Ovary (tissue), 9 donors: ENCODE measurements around the gene GGTA1. TPM values are rescaled to one million over a fixed set of nuclear protein-coding genes. Genes with fewer than 3 reads are reported as not detected.
"Not testable (repeated sequence)": the region's sequence is repeated elsewhere in the genome, so short reads cannot be mapped to it uniquely, and the experiment has no call there.

Source experiments
- DNase-seq, 5 donors: peaks; one replicate each; pipeline ENCODE4 v3.0.0-alpha.2; 2019 to 2020
- H3K27ac ChIP-seq, 2 donors: fragments of 200-600 bp; one replicate each; pipeline versions ENCODE4 v1.5.1 to v1.8.0; 2019 to 2022
- H3K27me3 ChIP-seq: fragments of 200-600 bp; one replicate; pipeline ENCODE4 v1.8.0; 2022
- H3K36me3 ChIP-seq: fragments of 200-600 bp; sonication (generic); one replicate; pipeline ENCODE4 v1.5.1; 2019
- H3K4me1 ChIP-seq: one replicate; pipeline ENCODE4 v1.8.1; 2013; ENCODE audit warnings: mild to moderate bottlenecking, moderate library complexity; ENCODE audit not compliant: insufficient read depth
- H3K4me3 ChIP-seq: fragments of 200-600 bp; sonication (generic); one replicate; pipeline ENCODE4 v1.5.1; 2017
- H3K9me3 ChIP-seq, 2 donors: fragments of 200-600 bp in 1 of 2; sonication (generic) in 1 of 2; one replicate each; pipeline versions ENCODE4 v1.5.1 to v1.8.1; 2013 to 2019; ENCODE audit warnings: mild to moderate bottlenecking in 1 of 2, moderate library complexity in 1 of 2
- EP300 ChIP-seq: sonication (generic); formaldehyde crosslinking; IDR thresholded peaks from one replicate; pipeline ENCODE4 v1.6.1; 2017; ENCODE audit warnings: antibody characterized with exemption
- POLR2A ChIP-seq: fragments of 450-650 bp; IDR thresholded peaks from one replicate; pipeline ENCODE4 v1.6.1; 2017; ENCODE audit warnings: antibody characterized with exemption, mild to moderate bottlenecking, moderate library complexity
- WGBS, 3 donors: extraction: QIAGEN DNeasy Blood & Tissue Kit in 1 of 3; methylation state at CpG; one replicate each; pipeline versions ENCODE4 v1.1.5 to v1.1.7; 2013 to 2017; 5-methylcytosine and 5-hydroxymethylcytosine counted together
- intact Hi-C, 4 donors: fragments of 100-400 bp; cut with DNase I; formaldehyde crosslinking; loops; one replicate each; pipeline versions ENCODE4 v1.11.0 to v1.15.1; 2022 to 2023
- polyA plus RNA-seq, 2 donors: library from polyadenylated mRNA; stranded (reverse); fragments of 200-250 nt in 1 of 2; fragments of 350-450 nt in 1 of 2; fragmentation: Illumina TruSeq in 1 of 2; extraction: RNeasy Lipid Tissue Mini Kit (QIAGEN cat#74804) in 1 of 2; gene quantifications; one replicate each; pipeline ENCODE4 v1.2.3, GENCODE V29; 2013 to 2014
- total RNA-seq, 7 donors: library from RNA; depleted of rRNA in 2 of 7; stranded (reverse); fragments of >200 nt in 2 of 7; fragmentation: NEBNext Ultra II Directional in 3 of 7; extraction: Animal tissue kit (Norgen Biotek cat#: 25700) in 3 of 7; gene quantifications; one replicate each; pipeline versions ENCODE4 v1.1.0 to v1.2.4, GENCODE V29; 2016 to 2023
- TF ChIP-seq, protein P1 (sequence below), 3 donors: fragments of 450-650 bp in 2 of 3; fragments of 200-600 bp in 1 of 3; IDR thresholded peaks; one replicate each; pipeline versions ENCODE4 v1.5.1 to v1.8.0; 2016 to 2022; ENCODE audit warnings: antibody characterized with exemption in 3 of 3, mild to moderate bottlenecking in 1 of 3
- donor health status: DM: no; HTN: no; CAD: no; lungs with moderate emphysema.
- donor health status: DM: no; HTN: no; CAD: no.
- donor health status: Bipolar disorder and iron deficiency.
- donor health status: DM: yes; HTN: yes; CAD: no.
- donor health status: DM: no; HTN: no; CAD: no.
- donor health status: DM: yes; HTN: yes; CAD: no.

Gene GGTA1
- total and polyA plus RNA-seq, 9 donors, result 0.38 to 33.1 (median 2.4) TPM

DNA sequence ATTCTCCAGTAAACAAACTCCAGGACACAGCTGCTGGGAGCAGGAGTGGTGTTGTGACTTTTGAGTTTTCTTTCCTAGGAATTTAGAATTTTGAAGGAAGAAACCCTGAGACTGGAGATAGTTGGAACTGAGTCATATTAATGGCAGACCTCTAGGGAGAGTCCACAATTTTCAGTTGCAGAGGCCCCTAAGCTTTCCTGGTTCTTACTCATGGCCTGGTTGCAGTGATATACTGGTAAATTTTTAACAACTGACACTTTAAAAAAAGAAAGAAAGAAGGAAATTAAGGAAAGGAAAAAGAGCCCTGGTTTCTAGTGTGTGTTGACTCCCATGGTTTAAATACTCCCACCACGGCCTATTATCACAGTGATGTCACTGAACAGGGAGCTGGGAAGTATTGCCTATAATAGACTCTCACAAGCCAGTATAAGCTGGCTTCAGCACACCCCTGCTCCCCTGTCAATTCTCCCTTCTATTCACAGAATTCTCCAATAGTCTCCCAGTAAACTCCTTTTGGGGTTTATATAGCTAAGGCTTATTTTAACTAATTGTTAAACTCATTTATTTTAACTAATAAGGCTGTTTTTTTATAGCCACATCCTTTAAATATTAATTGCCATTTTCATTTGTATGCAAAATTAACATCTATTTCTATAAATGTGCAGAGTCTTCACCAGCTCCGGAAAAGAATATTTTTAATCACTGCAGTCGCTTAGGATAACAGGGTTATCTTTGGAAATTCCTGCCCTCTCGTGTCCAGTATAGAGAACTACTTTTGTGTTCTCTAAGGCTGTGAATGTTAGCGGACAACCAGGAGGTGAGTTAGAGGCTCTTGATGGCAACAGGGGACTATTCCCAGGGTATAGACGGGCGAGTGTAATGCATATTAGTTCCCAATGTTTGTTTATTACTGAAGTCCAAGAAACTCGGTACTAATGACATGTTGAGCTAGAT is 59.7 kb downstream of the GGTA1 start:
- peaks cover 2% of the 10 kb centered on the region for H3K4me1 ChIP-seq
- no peaks in the 10 kb centered on the region for H3K36me3 ChIP-seq
- WGBS, 3 donors, result 29 to 46% (median 33%) methylated on average over 8 of the region's 8 CpGs
- intact Hi-C loops, result loop anchor here in 1 of 4 donors (2.0 kb wide), 1 partner anchor 33 kb away; no protein-coding TSS in a partner anchor
- DNase-seq, result no peak
- H3K27me3 ChIP-seq, result no peaks in the 10 kb centered on the region
- H3K4me3 ChIP-seq, result no peak overlapping the region
- no peak overlapping the region for H3K27ac ChIP-seq
- no peaks in the 10 kb centered on the region for H3K9me3 ChIP-seq
- TF ChIP-seq POLR2A, result no peak

DNA sequence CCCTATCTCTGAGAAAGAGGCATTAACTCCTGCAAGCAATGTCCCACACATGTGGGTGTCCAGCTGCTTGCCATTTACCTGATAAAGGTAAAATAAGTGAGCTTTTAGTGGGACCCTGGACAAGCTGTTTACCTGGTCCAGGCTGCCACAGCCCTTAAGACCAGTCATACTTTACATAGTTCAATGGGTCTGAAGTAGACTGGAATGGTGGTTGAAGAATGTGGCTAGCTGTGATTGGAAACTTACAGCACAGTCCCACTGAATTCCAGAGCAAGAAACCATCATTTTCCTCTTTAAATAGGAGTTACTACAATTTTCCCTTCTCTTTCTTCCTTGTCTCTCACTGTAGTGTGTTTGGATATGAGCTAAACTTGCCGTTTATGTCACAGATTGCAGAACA is 60.6 kb downstream of the GGTA1 start:
- no peaks in the 10 kb centered on the region for H3K9me3 ChIP-seq
- no peaks in the 10 kb centered on the region for H3K27me3 ChIP-seq
- no peak overlapping the region for H3K27ac ChIP-seq
- TF ChIP-seq, protein P1, sequence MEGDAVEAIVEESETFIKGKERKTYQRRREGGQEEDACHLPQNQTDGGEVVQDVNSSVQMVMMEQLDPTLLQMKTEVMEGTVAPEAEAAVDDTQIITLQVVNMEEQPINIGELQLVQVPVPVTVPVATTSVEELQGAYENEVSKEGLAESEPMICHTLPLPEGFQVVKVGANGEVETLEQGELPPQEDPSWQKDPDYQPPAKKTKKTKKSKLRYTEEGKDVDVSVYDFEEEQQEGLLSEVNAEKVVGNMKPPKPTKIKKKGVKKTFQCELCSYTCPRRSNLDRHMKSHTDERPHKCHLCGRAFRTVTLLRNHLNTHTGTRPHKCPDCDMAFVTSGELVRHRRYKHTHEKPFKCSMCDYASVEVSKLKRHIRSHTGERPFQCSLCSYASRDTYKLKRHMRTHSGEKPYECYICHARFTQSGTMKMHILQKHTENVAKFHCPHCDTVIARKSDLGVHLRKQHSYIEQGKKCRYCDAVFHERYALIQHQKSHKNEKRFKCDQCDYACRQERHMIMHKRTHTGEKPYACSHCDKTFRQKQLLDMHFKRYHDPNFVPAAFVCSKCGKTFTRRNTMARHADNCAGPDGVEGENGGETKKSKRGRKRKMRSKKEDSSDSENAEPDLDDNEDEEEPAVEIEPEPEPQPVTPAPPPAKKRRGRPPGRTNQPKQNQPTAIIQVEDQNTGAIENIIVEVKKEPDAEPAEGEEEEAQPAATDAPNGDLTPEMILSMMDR (IDR thresholded peaks at IDR 0.05), result no peak
- TF ChIP-seq POLR2A, result no peak
- no peak for TF ChIP-seq EP300
- DNase-seq, result no peak
- 48 to 75% (median 58%) methylated on average over 1 of the region's 1 CpG for WGBS, 3 donors
- no peak overlapping the region for H3K4me3 ChIP-seq
- intact Hi-C loops, result no loop called here
- H3K36me3 ChIP-seq, result no peaks in the 10 kb centered on the region
- peaks cover 2% of the 10 kb centered on the region for H3K4me1 ChIP-seq

DNA sequence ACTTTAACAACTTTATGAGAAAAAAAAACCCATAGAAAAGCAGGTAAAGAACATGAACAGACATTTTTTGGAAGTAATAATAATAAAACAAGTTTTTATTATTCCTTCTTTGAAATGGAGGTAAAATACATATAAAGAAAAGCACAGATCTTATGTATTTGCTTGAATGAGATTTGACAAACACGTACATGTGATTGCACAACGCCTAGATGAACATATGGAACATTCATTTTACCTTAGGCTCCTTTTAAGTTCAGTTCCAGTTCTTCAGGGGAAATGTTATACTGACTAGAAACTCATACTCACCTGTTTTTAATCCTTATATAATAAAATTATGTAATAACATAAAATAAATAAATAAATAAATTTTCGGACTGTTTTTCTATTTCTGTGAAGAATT is 61.8 kb downstream of the GGTA1 start:
- no peaks in the 10 kb centered on the region for H3K9me3 ChIP-seq
- H3K4me3 ChIP-seq, result no peak overlapping the region
- no peaks in the 10 kb centered on the region for H3K27me3 ChIP-seq
- H3K36me3 ChIP-seq, result no peaks in the 10 kb centered on the region
- H3K27ac ChIP-seq, result no peak overlapping the region
- DNase-seq, result no peak
- intact Hi-C loops, result no loop called here
- TF ChIP-seq, protein P1 (IDR thresholded peaks at IDR 0.05), result no peak
- TF ChIP-seq POLR2A (no peak), EP300 (no peak)
- H3K4me1 ChIP-seq, result peaks cover 2% of the 10 kb centered on the region
- WGBS, 3 donors, result 94 to 97% (median 96%) methylated on average over 3 of the region's 3 CpGs

DNA sequence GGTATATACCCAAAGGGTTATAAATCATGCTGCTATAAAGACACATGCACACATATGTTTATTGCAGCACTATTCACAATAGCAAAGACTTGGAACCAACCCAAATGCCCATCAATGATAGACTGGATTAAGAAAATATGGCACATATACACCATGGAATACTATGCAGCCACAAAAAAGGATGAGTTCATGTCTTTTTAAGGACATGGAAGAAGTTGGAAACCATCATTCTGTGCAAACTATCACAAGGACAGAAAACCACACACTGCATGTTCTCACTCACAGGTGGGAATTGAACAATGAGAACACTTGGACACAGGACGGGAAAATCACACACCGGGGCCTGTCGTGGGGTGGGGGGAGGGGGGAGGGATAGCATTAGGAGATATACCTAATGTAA is 62.6 kb downstream of the GGTA1 start:
- intact Hi-C loops, H3K27ac ChIP-seq: not testable (repeated sequence)

DNA sequence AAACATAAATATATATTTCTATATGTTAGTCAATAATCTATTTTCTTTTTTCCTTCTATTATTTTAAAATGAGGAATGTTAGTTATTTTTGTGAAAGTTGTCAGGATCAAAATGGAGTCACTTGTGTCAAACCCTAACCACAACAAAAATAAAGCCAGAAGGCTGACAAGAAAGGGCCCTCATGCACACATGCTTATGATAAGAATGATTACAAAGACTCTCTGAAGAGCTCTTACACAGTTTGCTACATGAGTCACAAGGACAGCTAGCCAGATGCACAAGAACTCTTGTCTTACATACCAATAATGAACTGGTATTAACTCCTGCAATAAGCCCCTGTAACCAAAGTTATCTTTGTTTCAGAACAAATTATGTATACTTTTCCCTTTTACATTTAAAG is 64.7 kb downstream of the GGTA1 start:
- Histone ChIP-seq H3K27ac (no peak overlapping the region), H3K27me3 (no peaks in the 10 kb centered on the region), H3K4me3 (no peak overlapping the region), H3K4me1 (no peaks in the 10 kb centered on the region), H3K36me3 (no peaks in the 10 kb centered on the region), H3K9me3 (no peaks in the 10 kb centered on the region)
- DNase-seq, result no peak
- TF ChIP-seq POLR2A (no peak), EP300 (no peak)
- TF ChIP-seq, protein P1 (IDR thresholded peaks at IDR 0.05), result no peak
- intact Hi-C loops, result no loop called here

More for the DNA sequence above, 62.6 kb downstream of the GGTA1 start:
- H3K4me1 ChIP-seq, H3K36me3 ChIP-seq, H3K27me3 ChIP-seq, H3K4me3 ChIP-seq, DNase-seq, H3K9me3 ChIP-seq: not testable (repeated sequence)
- WGBS, 3 donors, result 92 to 95% (median 94%) methylated on average over 3 of the region's 3 CpGs
